Measurements from ENCODE around the gene DNAH14. TPM values are rescaled to one million over a fixed set of nuclear protein-coding genes. Genes with fewer than 3 reads are reported as not detected.
A peak's percentile ranks its signal among the peaks of the same experiment; 100 is the strongest.

Gene DNAH14
- total and polyA plus RNA-seq, 2 of the 13 experiments (the other 11 are each of a cell fraction or from before 2014, with no cell fraction given) = 4.5 to 27.5 TPM

DNA sequence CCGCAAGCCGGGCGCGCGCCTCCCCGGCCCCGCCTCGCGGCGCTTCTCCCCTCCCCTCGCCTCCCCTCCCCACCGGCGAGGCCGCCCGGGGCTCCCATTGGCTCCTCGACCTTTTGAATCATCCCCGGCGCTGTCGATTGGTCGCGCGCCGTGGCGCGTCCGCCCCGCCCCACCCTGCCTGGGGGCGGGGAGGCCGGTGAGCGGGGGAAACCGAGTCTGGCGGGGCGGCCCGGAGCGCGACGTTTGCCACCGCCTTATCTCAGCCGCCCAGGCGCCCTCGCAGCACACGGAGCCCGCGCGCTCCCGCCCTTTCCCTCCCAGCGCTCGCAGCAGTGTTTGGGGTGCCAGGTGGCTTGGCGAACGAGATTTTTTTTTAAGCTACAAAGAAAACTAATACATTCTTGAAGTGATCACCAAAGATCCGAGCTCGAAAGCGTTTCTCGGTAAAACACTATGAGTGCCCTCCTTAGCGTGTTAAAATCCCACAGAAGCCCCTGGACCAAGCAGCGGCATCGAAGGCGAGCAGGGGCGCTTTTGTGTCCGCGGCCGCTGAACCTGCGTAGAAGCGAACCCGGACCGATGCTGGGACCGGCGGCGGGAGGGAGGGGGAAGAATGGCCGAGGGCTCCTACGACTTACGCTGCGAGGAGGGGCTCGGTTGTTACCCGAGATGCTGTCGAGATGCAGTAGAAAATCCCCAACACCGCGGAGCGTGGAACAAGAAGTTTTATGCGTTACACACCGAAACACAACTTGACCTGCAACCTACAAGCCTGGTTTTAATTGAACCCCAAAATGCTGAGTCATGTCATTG lies 498.8 kb downstream of the DNAH14 start (continued):
- TF ChIP-seq KAT8 (CRISPR knock-in tag; IDR thresholded peaks at IDR 0.05) = peak; percentile 49; the same call in 1 of the 2 replicates
- TF ChIP-seq TRIM24 (CRISPR knock-in tag; IDR thresholded peaks at IDR 0.05) = no peak
- TF ChIP-seq GABPA (IDR thresholded peaks at IDR 0.05; ENCODE audit: low read depth, low read length) = no peak
- no peak for TF ChIP-seq GABPA (CRISPR knock-in tag; IDR thresholded peaks at IDR 0.05; ENCODE audit: low read depth)
- no peak for TF ChIP-seq ZMYM3 (CRISPR knock-in tag; IDR thresholded peaks at IDR 0.05)
- TF ChIP-seq ZNF34 (CRISPR knock-in tag; IDR thresholded peaks at IDR 0.05; ENCODE audit: borderline replicate concordance) = peak; percentile 55; the same call in 1 of the 2 replicates
- TF ChIP-seq SAP130 (CRISPR knock-in tag; IDR thresholded peaks at IDR 0.05; ENCODE audit: low read depth) = peak; percentile 30
- TF ChIP-seq, protein P1, sequence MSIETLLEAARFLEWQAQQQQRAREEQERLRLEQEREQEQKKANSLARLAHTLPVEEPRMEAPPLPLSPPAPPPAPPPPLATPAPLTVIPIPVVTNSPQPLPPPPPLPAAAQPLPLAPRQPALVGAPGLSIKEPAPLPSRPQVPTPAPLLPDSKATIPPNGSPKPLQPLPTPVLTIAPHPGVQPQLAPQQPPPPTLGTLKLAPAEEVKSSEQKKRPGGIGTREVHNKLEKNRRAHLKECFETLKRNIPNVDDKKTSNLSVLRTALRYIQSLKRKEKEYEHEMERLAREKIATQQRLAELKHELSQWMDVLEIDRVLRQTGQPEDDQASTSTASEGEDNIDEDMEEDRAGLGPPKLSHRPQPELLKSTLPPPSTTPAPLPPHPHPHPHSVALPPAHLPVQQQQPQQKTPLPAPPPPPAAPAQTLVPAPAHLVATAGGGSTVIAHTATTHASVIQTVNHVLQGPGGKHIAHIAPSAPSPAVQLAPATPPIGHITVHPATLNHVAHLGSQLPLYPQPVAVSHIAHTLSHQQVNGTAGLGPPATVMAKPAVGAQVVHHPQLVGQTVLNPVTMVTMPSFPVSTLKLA (IDR thresholded peaks at IDR 0.05) = no peak
- no peak for TF ChIP-seq ZNF143 (CRISPR knock-in tag; IDR thresholded peaks at IDR 0.05)
- TF ChIP-seq KDM3A (CRISPR knock-in tag; IDR thresholded peaks at IDR 0.05; ENCODE audit: low read depth) = 0 out of 2 replicates have a peak, but pooled peaks have one; percentile 79
- TF ChIP-seq NFIB (CRISPR knock-in tag; IDR thresholded peaks at IDR 0.05; ENCODE audit: borderline replicate concordance) = no peak
- TF ChIP-seq SP5 (CRISPR knock-in tag; IDR thresholded peaks at IDR 0.05; ENCODE audit: borderline replicate concordance, low read depth) = peak; percentile 67
- TF ChIP-seq, protein P2, sequence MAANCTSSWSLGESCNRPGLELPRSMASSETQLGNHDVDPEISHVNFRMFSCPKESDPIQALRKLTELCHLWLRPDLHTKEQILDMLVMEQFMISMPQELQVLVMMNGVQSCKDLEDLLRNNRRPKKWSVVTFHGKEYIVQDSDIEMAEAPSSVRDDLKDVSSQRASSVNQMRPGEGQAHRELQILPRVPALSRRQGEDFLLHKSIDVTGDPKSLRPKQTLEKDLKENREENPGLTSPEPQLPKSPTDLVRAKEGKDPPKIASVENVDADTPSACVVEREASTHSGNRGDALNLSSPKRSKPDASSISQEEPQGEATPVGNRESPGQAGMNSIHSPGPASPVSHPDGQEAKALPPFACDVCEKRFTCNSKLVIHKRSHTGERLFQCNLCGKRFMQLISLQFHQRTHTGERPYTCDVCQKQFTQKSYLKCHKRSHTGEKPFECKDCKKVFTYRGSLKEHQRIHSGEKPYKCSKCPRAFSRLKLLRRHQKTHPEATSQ (CRISPR knock-in tag; IDR thresholded peaks at IDR 0.05; ENCODE audit: borderline replicate concordance) = no peak
- peak; percentile 87 for TF ChIP-seq POLR2G (IDR thresholded peaks at IDR 0.05; ENCODE audit: low read depth, low read length)
- peak; percentile 70 for TF ChIP-seq PHF8 (CRISPR knock-in tag; IDR thresholded peaks at IDR 0.05)
- TF ChIP-seq HES4 (CRISPR knock-in tag; IDR thresholded peaks at IDR 0.05; ENCODE audit: borderline replicate concordance) = no peak
- TF ChIP-seq, protein P3, sequence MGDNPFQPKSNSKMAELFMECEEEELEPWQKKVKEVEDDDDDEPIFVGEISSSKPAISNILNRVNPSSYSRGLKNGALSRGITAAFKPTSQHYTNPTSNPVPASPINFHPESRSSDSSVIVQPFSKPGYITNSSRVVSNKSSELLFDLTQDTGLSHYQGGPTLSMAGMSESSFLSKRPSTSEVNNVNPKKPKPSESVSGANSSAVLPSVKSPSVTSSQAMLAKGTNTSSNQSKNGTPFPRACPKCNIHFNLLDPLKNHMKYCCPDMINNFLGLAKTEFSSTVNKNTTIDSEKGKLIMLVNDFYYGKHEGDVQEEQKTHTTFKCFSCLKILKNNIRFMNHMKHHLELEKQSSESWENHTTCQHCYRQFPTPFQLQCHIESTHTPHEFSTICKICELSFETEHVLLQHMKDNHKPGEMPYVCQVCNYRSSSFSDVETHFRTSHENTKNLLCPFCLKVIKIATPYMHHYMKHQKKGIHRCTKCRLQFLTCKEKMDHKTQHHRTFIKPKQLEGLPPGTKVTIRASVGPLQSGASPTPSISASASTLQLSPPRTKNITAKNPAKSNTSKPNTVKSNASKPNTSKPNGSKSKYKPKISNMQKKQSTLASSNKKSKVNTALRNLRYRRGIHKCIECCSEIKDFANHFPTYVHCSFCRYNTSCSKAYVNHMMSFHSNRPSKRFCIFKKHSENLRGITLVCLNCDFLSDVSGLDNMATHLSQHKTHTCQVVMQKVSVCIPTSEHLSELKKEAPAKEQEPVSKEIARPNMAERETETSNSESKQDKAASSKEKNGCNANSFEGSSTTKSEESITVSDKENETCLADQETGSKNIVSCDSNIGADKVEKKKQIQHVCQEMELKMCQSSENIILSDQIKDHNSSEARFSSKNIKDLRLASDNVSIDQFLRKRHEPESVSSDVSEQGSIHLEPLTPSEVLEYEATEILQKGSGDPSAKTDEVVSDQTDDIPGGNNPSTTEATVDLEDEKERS (CRISPR knock-in tag; IDR thresholded peaks at IDR 0.05) = peak; percentile 51; the same call in 1 of the 2 replicates
- TF ChIP-seq KDM2A (CRISPR knock-in tag; IDR thresholded peaks at IDR 0.05; ENCODE audit: borderline replicate concordance, low read depth) = peak; percentile 36; the same call in 1 of the 2 replicates
- TF ChIP-seq SIX1 (CRISPR knock-in tag; IDR thresholded peaks at IDR 0.05; ENCODE audit: borderline replicate concordance) = no peak
- TF ChIP-seq ZFP90 (CRISPR knock-in tag; IDR thresholded peaks at IDR 0.05; ENCODE audit: borderline replicate concordance) = 0 out of 2 replicates have a peak, but pooled peaks have one; percentile 26
- no peak for TF ChIP-seq ZNF749 (CRISPR knock-in tag; IDR thresholded peaks at IDR 0.05; ENCODE audit: borderline replicate concordance)
- 0 out of 2 replicates have a peak, but pooled peaks have one; percentile 21 for TF ChIP-seq EED (CRISPR knock-in tag; IDR thresholded peaks at IDR 0.05)
- TF ChIP-seq ZNF737 (CRISPR knock-in tag; IDR thresholded peaks at IDR 0.05; ENCODE audit: borderline replicate concordance) = no peak
